Measurements from ENCODE around the gene METTL1. TPM values are rescaled to one million over a fixed set of nuclear protein-coding genes. Genes with fewer than 3 reads are reported as not detected.

Gene METTL1
- total RNA-seq, 1 donor from 2014 or later = 26.8 TPM

GRCh38 chr12:57806677-57807076 lies 34.8 kb upstream of the METTL1 start:
- H3K4me1 Mint-ChIP-seq (ENCODE audit: low read depth) = peaks cover 9% of the 10 kb centered on the region
- H3K27ac Mint-ChIP-seq (ENCODE audit: unreplicated experiment) = no peak overlapping the region
- peaks cover 33% of the 10 kb centered on the region for H3K36me3 Mint-ChIP-seq (ENCODE audit: low read depth)
- DNase-seq (ENCODE audit: low spot score) = no peak
- H3K4me3 Mint-ChIP-seq (ENCODE audit: unreplicated experiment) = no peak overlapping the region
- no peak for TF ChIP-seq CTCF (IDR thresholded peaks at IDR 0.05)
- H3K27me3 Mint-ChIP-seq (ENCODE audit: low read depth) = no peaks in the 10 kb centered on the region
- no peaks in the 10 kb centered on the region for H3K9me3 Mint-ChIP-seq (ENCODE audit: low read depth)

GRCh38 chr12:57803319-57803893 lies 31.5 kb upstream of the METTL1 start:
- Mint-ChIP-seq H3K27ac (ENCODE audit: unreplicated experiment) (peak overlapping the region; percentile 29), H3K4me1 (ENCODE audit: low read depth) (peaks cover 5% of the 10 kb centered on the region), H3K9me3 (ENCODE audit: low read depth) (no peaks in the 10 kb centered on the region), H3K4me3 (ENCODE audit: unreplicated experiment) (no peak overlapping the region), H3K27me3 (ENCODE audit: low read depth) (no peaks in the 10 kb centered on the region), H3K36me3 (ENCODE audit: low read depth) (peaks cover 42% of the 10 kb centered on the region)
- no peak for DNase-seq (ENCODE audit: low spot score)
- peak; percentile 86 for TF ChIP-seq CTCF (IDR thresholded peaks at IDR 0.05)

DNA sequence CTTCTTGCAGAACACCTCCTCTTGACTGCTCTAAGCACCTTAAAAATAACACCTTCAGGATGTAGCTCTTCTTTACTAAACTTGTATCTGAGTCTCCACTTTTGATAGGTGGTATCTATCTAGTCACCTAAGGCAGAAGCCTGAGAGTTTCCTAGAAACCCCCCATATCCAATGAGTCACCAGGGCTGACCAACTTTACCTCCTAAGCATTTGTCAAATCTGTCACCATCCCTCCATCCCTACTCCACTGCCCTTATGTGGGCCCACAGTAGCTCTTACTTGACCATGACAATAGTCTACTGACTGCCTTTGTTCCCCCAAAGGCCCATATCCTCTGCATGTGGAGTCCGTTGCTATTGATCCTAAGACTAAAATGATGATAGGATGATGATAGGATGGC lies 30.7 kb upstream of the METTL1 start:
- Mint-ChIP-seq H3K4me1 (ENCODE audit: low read depth) (peaks cover 5% of the 10 kb centered on the region), H3K9me3 (ENCODE audit: low read depth) (no peaks in the 10 kb centered on the region), H3K27ac (ENCODE audit: unreplicated experiment) (peak overlapping the region; percentile 2), H3K4me3 (ENCODE audit: unreplicated experiment) (no peak overlapping the region), H3K36me3 (ENCODE audit: low read depth) (peaks cover 39% of the 10 kb centered on the region), H3K27me3 (ENCODE audit: low read depth) (no peaks in the 10 kb centered on the region)
- no peak for DNase-seq (ENCODE audit: low spot score)
- no peak for TF ChIP-seq CTCF (IDR thresholded peaks at IDR 0.05)

GRCh38 chr12:57800965-57801364 lies 29.1 kb upstream of the METTL1 start:
- H3K9me3 Mint-ChIP-seq (ENCODE audit: low read depth) = no peaks in the 10 kb centered on the region
- TF ChIP-seq CTCF (IDR thresholded peaks at IDR 0.05) = no peak
- no peak overlapping the region for H3K4me3 Mint-ChIP-seq (ENCODE audit: unreplicated experiment)
- peaks cover 34% of the 10 kb centered on the region for H3K36me3 Mint-ChIP-seq (ENCODE audit: low read depth)
- H3K27me3 Mint-ChIP-seq (ENCODE audit: low read depth) = no peaks in the 10 kb centered on the region
- no peak for DNase-seq (ENCODE audit: low spot score)
- peak overlapping the region; percentile 42 for H3K27ac Mint-ChIP-seq (ENCODE audit: unreplicated experiment)
- H3K4me1 Mint-ChIP-seq (ENCODE audit: low read depth) = peaks cover 5% of the 10 kb centered on the region

DNA sequence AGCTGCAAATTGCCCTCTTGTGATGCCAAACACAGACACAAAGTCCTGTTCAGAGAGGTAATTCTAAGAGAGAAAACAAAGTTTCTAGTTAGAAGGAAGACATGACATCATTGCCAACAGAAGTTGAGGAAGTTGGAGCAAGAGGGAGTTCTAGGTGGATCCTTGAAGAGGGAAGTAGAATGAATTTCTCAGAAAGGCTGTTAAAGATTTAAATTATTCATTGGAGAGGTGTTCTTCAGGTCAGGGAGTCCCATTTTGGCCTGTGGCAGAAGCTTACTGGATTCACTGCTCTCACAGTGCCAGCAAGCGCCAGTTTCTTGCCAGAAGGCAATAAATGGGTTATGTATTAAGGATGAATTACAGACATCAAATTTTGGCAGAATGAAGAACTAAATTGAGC lies 26.0 kb upstream of the METTL1 start:
- Mint-ChIP-seq H3K27me3 (ENCODE audit: low read depth) (no peaks in the 10 kb centered on the region), H3K4me3 (ENCODE audit: unreplicated experiment) (no peak overlapping the region), H3K4me1 (ENCODE audit: low read depth) (peaks cover 8% of the 10 kb centered on the region), H3K36me3 (ENCODE audit: low read depth) (peaks cover 34% of the 10 kb centered on the region), H3K9me3 (ENCODE audit: low read depth) (no peaks in the 10 kb centered on the region), H3K27ac (ENCODE audit: unreplicated experiment) (no peak overlapping the region)
- TF ChIP-seq CTCF (IDR thresholded peaks at IDR 0.05) = no peak
- DNase-seq (ENCODE audit: low spot score) = no peak
